Measurements from ENCODE around the gene HIPK2.
"Not testable (repeated sequence)": the region's sequence is repeated elsewhere in the genome, so short reads cannot be mapped to it uniquely, and the experiment has no call there.

Gene HIPK2

DNA sequence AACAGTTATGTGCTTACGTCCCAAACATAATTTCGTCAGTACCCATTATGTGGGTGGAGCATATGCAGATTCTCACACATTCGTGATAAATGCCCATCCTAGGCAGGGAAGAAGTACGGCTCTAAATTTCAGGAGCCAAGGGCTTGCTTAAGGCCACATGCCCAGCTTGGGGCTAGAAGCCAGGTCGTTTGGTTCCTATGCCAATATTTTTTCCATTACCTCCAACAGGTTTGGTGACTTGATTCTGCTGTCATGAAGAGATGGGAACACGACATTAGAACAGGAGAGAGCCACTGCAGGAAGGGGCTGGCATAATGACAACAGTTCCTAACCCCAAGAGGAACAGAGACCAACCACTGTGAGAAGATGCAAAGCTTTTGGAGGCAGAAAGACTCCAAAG, 85.1 kb downstream of the HIPK2 start:
- no peak for DNase-seq (ENCODE audit: low spot score)

DNA sequence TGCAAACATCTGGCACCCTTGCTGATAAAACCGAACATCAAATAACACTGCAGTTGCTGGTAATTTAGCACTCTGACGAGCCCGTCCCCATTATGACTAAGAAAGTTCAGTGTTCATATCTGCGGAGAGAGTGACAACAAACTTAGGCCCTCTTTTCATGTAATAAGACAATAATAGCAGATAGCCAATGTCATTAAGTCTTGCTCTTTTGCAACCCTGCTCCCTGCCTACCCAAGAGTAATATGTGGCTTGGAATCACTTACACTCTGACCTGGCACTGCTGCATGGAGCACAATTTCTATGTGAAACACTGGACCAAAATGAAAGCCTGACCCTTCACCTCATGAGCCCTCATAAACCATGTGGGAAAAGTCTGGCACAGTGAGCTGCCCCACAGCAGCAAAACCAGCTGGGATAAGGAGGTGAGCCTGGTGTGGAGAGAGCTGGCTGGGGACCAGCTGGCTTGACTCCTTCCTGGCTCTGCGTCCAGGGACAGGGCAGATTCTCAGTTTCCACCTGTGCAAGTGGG, 86.5 kb downstream of the HIPK2 start:
- no peak for DNase-seq (ENCODE audit: low spot score)

DNA sequence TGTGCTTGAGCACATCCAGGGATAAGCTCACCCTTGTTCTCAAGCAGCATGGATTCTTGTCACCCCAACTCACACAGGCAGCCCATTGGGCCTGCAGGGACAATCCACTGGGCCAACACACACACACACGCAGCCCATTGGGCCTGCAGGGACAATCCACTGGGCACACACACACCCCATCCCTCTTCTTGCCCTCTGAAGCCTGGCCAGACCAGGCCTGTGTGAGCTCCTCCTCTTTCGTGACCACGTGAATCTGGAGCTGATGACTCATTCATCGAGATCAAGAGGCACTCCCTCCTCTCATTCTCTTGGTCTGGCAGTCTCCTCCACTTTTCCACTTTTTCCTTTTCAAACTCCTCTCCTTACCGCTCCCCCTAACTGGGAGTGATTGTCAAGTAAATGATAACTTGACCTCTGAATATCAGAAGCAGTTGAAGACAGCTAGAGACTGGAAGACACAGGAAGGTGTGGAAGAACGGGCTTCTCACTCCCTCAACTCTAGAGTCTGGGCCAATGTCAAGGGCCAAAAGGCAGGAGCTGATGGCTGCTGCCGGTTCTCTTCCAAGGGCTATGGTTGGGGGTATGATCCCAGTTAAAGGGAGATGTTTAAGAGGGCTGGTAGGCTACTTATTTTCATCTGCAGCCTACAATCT, 89.7 kb downstream of the HIPK2 start:
- DNase-seq (ENCODE audit: low spot score) = peak; percentile 66

DNA sequence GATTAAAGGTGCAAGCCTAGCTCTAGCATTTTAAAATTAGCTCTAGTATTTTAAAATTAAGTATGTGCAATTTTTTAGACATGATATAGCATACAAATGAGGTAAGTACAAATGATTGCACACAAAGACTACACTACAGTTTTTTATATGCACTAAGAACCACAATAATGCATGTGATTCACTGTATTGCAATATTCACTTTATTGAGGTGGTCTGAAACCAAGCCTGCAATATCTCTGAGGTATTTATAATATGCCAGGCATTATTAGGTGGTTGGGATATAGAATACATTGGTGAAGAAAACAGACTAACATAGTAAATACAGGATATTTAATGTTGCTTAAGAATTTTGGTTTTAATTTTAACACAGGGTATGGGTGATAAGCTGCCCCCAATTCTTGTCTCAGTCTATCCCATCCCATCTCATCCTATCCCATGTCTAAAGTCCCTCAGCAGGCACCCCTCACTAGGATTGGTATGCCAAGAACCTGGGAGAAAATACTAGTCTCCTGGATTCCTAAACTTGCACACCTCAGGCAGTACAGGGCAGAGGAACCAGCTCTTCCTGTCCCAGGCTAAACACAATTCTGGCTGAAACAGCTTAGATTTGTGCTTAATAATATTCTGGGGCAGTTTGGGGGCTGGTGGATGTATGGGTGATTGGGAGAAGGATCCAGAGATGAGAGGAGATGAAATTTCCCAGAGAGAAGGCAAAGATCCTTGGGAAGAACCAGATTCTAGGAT, 90.4 kb downstream of the HIPK2 start:
- DNase-seq (ENCODE audit: low spot score) = no peak

DNA sequence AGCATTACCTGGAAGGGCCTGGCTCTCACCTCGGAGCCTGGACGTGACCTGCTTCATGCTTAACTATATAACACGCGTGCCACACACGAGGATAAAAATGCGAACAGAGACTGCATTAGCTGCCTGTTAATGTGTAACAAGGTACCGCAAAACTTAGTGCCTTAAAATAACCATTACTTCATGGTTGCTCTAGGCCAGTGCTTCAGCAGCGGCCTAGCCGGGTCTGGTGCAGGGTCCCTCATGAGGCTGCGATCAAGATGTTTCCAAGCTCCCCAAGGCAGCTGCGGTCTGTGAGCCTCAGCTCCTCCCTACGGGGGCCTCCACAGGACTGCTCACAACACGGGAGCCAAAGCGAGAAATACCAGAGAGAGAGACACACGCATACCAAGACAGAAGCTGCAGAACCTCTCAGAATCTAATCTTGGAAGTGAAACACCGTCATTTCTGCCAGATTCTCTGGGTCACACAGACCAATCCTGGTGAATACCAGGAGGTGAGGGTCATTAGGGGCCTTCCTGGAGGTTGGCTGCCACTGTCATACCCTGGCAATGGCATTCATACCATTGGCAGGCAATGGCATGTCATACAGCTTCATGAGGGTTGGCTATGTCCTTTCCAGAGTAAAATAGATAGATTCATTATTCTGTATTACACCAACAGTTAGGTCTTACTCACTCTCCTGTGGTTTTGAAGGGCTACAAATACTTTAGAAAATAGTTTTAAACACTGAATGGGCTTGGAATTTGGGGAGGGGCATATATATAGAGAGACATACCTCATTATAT, 94.5 kb downstream of the HIPK2 start:
- DNase-seq (ENCODE audit: low spot score) = no peak

DNA sequence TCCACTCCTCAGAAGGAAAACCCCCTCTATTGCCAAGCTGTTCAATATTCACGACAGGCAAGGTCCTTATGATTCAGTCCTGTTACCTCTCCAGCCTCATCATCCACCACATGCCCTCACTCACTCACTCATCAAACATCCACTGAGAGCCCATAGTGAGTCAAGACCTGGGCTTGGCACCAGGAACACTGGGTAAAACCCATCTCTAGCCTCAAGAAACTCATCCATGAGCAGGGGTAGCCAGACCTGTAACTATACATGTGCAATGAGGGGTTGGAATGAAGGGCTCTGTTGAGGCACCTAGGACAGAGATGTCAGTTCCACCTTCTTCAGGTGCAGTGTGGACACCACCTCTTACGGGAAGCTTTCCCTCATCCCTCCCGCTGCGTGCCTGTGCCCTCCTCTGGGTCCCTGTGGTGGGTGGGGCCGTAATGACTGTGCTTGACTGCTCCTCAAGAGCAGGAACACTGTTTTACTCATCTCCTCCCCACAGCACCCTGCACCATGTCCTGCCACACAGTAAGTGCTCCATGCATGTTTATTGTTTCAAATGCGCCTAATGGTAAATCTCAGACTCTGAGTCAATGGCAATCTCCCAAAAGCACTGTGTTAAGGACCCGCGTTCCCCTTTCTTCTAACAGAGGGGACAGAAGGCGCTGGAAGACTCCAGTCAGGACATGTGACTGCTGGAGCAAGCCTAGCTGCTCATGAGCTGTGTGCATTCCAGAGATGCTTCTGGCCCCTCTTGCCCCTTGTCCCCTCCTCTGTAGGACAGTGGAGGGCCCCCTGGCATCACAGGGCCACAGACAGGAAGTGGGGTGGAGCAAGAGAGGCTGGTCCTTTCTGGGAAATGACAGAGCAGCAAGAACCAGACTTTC, 95.4 kb downstream of the HIPK2 start:
- no peak for DNase-seq (ENCODE audit: low spot score)

DNA sequence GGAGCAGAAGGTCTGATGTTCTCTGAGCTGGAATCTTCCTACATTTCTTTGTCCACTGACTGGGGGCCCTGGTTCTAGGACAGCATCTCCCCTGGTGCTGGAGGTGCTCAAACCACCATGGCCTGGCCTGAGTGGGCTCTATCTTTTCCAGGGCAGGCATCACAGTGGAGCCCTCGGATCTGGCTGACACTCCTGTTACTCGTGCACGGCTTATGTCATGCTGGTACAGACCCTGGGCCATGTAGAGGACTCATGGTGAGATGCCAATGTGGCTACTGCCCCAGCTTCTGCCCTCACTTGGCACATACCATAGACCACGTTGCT, 96.0 kb downstream of the HIPK2 start:
- no peak for DNase-seq (ENCODE audit: low spot score)

DNA sequence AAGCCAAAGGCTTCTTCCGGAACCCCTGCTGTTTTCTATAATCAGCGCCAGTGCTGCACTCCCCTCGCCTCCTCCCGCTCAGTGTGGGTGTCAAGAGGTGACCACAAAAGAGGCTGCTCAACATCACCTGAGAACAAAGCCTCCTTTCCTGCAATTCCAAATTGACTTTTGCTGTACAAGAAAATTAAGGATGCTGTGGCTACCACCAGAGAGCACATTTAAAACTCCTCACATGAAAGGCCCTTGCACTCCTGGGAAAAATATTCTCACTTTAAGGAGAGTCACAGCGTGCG, 96.4 kb downstream of the HIPK2 start:
- DNase-seq (ENCODE audit: low spot score) = no peak

DNA sequence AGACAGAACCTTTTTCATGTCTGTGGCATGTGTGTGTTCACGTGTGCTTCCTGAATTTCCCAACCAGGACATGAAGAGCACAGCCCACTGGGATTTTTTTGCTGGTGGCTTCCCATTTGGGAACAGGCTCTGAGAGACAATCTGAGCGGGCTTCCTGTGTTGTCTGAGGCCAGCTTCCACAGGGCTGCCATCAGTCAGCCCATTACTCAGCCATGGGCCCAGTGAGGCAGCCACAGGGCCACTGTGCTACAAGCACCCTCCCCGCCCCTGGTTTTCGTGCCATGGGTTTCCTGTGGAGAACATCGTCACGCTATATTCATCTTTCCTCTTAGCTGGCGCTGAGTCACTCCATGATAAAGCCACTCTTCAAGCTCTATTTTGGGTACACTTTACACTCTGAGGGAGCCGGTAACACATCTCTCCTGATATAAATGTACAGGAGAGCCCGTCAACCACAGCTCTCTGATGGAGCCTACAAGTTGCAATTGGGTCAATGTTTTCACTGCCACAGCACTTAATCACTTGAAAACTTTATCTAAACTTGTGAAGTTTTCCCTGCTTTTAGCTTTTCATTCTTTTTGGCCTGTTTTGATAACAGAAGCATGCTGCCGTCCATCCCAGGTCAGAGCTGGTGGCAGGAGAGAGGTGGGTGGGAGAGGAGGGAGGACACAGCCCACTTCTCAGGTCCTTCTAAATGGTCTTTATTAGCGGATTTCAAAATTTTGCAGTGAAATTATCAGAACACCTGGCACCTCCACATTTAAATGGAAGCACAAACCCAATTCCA, 96.9 kb downstream of the HIPK2 start:
- no peak for DNase-seq (ENCODE audit: low spot score)

DNA sequence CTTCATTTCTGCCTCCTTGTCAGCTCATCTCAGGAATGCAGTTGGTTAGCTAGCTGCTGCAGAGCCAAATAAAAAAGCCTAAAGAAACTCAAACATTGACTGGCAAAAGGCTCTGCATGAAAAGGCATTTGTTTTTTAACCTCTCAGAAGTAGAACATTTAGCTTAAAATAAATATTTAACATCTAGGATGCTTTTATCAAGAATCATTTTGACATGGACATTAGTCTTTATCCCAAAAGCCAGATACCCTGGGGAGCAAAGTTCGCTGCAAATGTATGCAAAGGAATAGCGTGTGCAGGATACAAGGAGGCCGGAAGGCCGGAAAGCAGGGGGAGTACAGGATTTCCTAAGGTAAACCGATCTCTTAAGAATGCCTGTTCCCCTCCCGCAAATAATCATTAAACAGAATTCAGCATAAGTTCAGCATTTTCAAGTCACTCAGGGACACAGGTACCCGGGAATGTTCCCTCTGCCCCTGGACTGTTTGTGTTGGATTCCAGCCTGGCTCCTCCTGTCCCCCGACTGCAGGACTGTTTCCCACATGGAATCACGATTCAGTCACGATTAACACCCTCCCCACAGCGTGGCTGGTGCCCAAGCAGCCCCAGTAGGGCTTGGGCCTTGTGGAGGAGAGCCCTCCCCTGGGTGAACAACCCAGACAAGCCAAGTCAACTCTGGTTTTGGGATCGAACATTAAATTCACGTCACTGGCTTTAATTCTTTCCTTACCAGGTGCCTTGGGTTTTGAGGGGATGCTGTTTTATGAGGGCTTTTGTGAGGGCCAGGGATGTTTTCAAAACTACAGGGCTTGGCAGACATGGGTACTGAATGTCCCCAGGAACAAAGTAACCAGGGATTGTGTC, 97.8 kb downstream of the HIPK2 start:
- no peak for DNase-seq (ENCODE audit: low spot score)

DNA sequence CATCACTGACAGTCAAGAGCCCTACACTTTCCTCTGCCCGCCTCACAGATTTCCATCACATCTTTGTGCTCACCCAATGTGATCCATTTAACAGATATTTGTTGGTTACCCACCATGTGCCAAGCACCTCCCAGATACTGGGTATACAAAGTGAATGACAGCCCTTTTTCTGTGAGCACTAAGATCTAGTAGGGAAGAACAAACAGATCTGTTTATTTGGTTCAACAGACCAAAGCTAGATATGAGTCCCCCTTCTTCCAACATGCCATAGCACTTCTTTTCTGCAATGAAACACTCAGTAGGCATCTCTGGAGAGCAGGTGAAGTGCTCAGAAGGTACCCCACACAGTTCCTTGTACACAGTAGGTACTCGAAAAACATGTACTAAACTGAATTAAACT, 101.4 kb downstream of the HIPK2 start:
- no peak for DNase-seq (ENCODE audit: low spot score)

DNA sequence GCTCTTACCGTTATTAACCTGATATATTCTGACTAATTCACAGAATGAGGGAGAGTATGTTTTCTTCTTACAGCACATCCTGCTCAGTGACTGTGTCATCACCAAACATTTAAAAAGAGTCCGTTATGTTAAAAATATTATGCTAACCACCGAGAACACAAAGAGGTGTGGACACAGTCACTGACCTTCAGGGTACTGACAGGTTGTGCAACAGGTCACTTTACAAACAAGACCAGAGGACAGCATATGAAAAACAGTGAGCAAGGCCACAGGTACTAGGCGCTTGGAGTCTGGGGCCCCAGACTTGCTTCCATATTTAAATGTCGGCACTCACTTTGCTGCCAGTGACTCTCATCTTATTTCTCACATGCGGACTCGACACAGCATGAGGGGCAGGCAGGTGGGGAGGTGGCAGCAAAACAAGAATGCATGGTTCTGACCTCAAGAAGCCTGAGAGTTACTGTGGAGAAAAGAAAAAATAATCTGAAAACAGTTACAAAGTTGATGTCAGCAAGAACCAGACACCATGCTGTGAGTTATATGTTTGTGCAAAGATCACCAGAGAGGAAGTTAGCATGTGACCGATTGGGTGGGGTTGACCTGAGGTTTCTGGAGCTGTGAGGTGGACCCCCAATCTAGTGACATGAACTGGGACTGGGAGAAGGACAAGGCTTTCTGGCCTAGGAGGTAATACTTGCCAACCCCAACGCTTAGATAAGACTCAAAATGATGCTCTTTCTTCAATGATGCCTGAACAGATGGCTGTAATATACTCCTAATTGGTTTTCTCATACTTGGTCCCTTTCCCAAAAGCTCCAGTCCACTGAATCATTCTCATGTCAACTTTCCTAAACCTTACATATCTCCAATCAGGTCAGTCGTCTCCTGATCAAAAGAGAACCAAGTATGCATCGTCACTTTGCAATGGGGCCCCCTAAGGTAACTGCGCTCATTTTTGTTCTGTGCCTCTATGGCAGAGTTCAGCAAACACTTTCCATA, 102.4 kb downstream of the HIPK2 start:
- no peak for DNase-seq (ENCODE audit: low spot score)

DNA sequence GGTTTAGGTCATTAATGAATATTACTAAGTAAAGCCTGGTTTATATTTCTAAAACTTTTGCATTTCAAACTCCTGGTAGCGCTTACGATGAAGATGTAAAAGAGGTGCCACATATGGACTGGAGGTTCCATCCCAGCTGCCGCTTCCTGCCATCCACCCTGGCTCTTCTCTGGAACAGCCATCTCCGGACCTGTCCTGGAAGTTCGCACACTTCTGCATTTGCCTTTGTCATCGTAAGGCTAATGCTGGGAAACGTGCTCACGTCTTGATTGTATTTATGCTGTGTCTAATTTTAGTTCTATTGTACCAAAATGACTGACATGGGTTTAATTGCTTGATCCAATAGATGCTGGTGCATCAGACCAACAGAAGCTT, 103.1 kb downstream of the HIPK2 start:
- DNase-seq (ENCODE audit: low spot score) = no peak

DNA sequence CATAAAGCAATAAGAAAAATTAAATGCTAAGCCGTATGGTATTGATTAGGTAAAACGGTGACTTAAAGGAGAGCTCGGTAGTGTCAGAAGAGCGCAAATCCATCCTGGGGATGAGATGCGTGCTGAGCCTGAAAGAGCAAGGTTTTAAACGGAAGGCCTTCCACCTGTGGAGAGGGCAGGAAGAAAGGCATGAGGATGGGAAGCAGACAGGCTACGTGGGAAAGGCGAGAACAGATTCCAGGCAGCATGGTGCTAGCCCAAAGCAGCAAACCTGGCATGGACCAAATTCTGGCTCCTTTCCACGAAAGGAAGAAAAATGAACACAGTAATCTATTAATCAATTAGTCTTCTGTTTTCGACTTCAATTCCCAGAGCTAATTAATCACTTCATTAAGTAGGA, 103.5 kb downstream of the HIPK2 start:
- no peak for DNase-seq (ENCODE audit: low spot score)

DNA sequence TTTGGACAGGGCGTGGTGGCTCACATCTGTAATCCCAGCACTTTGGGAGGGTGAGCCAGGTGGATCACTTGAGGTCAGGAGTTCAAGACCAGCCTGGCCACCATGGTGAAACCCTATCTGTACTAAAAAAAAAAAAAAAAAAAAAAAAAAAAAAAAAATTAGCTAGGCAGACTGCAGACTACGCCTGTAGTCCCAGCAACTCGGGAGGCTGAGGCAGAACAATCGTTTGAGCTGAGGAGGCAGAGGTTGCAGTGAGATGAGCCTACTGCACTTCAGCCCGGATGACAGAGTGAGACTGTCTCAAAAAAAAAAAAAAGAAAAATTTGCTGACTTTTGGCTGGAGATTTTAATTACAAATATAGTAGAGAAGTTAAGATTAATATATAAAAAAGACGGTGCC, 104.0 kb downstream of the HIPK2 start:
- DNase-seq (ENCODE audit: low spot score) = no peak

DNA sequence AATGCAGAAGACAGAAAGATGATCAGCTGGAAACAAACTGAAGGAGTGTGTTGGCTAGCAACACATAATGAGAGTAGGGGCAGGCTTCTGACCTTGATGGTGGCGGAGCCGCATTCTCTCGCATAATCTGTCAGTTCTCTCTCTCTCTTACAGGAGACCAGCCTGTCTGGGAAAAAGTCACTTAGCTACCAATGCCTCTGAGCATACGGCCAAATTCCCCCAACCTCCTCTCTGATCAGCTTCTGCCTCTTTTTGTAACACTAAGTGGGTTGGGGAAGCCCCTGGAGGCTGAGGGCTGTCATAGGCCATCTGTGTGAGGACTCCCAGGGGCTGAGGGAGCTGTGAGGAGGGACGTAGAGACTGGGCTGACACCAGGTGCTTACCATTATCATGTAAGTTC, 104.6 kb downstream of the HIPK2 start:
- DNase-seq (ENCODE audit: low spot score) = no peak

DNA sequence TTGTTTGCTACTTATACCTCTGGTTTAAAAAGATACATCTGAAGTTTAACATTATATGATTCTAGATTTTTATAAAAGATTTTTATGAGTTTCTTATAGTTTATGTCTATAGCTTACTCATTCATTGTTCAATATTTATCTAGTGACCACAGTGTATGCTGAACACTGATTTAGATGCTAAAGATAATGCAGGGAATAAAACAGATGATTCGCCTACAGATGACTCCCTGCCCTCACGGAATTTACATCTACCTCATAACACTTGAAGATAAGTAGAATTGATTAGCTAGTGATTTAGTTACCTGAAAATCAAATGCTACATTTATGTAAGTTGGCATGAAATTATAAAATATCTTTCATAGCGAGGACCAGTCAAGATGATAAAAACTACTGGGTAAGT, 105.8 kb downstream of the HIPK2 start:
- no peak for DNase-seq (ENCODE audit: low spot score)

DNA sequence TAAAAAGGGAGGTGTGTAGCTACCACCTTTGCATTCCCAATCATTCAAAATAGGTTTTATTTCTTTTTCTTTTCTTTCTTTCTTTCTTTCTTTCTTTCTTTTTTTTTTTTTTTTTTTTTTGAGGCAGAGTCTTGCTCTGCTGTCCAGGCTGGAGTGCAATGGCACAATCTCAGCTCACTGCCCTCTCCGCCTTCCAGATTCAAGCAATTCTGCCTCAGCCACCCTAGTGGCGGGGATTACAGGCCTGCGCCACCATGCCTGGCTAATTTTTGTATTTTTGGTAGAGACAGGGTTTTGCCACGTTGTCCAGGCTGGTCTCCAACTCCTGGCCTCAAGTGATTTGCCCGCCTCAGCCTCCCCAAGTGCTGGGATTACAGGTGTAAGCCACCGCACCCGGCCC, 107.1 kb downstream of the HIPK2 start:
- DNase-seq (ENCODE audit: low spot score) = not testable (repeated sequence)

Data from COLO829 (cell line).